Esophagus squamous epithelium (tissue), 5 donors: Measurements from ENCODE around the gene RHEBL1. TPM values are rescaled to one million over a fixed set of nuclear protein-coding genes. Genes with fewer than 3 reads are reported as not detected.
"Not testable (repeated sequence)": the region's sequence is repeated elsewhere in the genome, so short reads cannot be mapped to it uniquely, and the experiment has no call there.

Experiments
- DNase-seq: peaks from one replicate; lab custom pipeline; 2025; lab: John Stamatoyannopoulos, UW
- H3K27ac ChIP-seq, 4 donors: fragments of 200-600 bp; sonication (generic); one replicate each; pipeline ENCODE4 v1.5.1; 2016 to 2019; ENCODE audit warnings: mild to moderate bottlenecking in 1 of 4
- H3K27me3 ChIP-seq, 4 donors: fragments of 200-600 bp; sonication (generic); 1 replicate in 3 of 4; 2 replicates in 1 of 4; pipeline versions ENCODE4 v1.5.1 to v1.6.0; 2017 to 2021; ENCODE audit warnings: antibody characterized with exemption in 1 of 4
- H3K36me3 ChIP-seq, 3 donors: fragments of 200-600 bp; sonication (generic); one replicate each; pipeline ENCODE4 v1.5.1; 2016 to 2019
- H3K4me1 ChIP-seq, 3 donors: fragments of 200-600 bp; sonication (generic); one replicate each; pipeline ENCODE4 v1.5.1; 2017 to 2019
- H3K4me3 ChIP-seq, 4 donors: fragments of 200-600 bp; sonication (generic); 1 replicate in 3 of 4; 2 replicates in 1 of 4; pipeline ENCODE4 v1.5.1; 2016 to 2019; ENCODE audit warnings: mild to moderate bottlenecking in 2 of 4, moderate library complexity in 1 of 4
- H3K9me3 ChIP-seq, 3 donors: fragments of 200-600 bp; sonication (generic); one replicate each; pipeline ENCODE4 v1.5.1; 2016 to 2019
- POLR2A ChIP-seq, 4 donors: fragments of 450-650 bp; IDR thresholded peaks; one replicate each; pipeline ENCODE4 v1.6.1; 2017; ENCODE audit warnings: antibody characterized with exemption in 4 of 4, mild to moderate bottlenecking in 4 of 4, moderate library complexity in 3 of 4
- WGBS, 2 donors: methylation state at CpG; one replicate each; pipeline ENCODE4 v1.1.5; 2018; 5-methylcytosine and 5-hydroxymethylcytosine counted together
- intact Hi-C: fragments of 100-400 bp; cut with DNase I; formaldehyde crosslinking; loops from one replicate; pipeline ENCODE4 v1.15.0; 2022
- total RNA-seq, 4 donors: library from RNA; depleted of rRNA; stranded (reverse); fragments of >200 nt; gene quantifications; one replicate each; pipeline ENCODE4 v1.1.0, GENCODE V29; 2016
- TF ChIP-seq, protein P1 (sequence below), 6 experiments: fragments of 450-650 bp in 4 of 6; fragments of 200-600 bp in 2 of 6; sonication (generic) in 2 of 6; IDR thresholded peaks; one replicate each; pipeline ENCODE4 v1.5.1; 2016 to 2019; ENCODE audit warnings: antibody characterized with exemption in 6 of 6, mild to moderate bottlenecking in 4 of 6, moderate library complexity in 4 of 6
- donor health status: DM: yes; HTN: yes; CAD: no.

Gene RHEBL1
- total RNA-seq, 4 donors from 2014 or later: 0.23 to 0.44 TPM; not detected in 2

DNA sequence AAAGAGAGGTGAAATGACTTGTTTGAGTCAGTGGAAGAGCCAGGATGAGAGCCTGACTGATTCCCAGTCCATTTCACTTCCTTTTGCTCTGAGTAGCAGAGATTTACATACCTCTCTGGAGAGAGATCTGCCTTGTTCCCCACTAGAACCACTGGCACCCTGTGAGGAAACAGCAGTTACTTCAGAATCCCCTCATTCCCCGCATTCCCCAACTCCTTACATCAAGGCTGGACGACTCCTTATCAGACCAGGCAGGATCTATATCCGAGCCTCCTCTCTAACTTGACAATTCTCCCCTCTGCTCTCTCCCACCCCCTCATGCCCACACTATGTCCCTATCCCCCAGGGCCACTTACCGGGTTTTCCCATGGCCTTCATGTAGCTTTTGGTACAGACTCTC lies 3.7 kb downstream of the RHEBL1 start:
- H3K36me3 ChIP-seq: no peaks in the 10 kb centered on the region
- no peak for TF ChIP-seq POLR2A (IDR thresholded peaks at IDR 0.05)
- TF ChIP-seq, protein P1, sequence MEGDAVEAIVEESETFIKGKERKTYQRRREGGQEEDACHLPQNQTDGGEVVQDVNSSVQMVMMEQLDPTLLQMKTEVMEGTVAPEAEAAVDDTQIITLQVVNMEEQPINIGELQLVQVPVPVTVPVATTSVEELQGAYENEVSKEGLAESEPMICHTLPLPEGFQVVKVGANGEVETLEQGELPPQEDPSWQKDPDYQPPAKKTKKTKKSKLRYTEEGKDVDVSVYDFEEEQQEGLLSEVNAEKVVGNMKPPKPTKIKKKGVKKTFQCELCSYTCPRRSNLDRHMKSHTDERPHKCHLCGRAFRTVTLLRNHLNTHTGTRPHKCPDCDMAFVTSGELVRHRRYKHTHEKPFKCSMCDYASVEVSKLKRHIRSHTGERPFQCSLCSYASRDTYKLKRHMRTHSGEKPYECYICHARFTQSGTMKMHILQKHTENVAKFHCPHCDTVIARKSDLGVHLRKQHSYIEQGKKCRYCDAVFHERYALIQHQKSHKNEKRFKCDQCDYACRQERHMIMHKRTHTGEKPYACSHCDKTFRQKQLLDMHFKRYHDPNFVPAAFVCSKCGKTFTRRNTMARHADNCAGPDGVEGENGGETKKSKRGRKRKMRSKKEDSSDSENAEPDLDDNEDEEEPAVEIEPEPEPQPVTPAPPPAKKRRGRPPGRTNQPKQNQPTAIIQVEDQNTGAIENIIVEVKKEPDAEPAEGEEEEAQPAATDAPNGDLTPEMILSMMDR (IDR thresholded peaks at IDR 0.05): no peak
- no peak overlapping the region for H3K27ac ChIP-seq
- no peaks in the 10 kb centered on the region for H3K9me3 ChIP-seq
- 67 to 81% methylated on average over 4 of the region's 4 CpGs for WGBS, 2 donors
- H3K4me3 ChIP-seq: no peak overlapping the region
- DNase-seq: no peak
- H3K27me3 ChIP-seq: no peaks in the 10 kb centered on the region
- H3K4me1 ChIP-seq: peaks cover 8 to 35% (median 12%) of the 10 kb centered on the region in 3 donors
- intact Hi-C loops: loop anchor here (10.0 kb wide), 1 partner anchor 59 kb away; no protein-coding TSS in a partner anchor

DNA sequence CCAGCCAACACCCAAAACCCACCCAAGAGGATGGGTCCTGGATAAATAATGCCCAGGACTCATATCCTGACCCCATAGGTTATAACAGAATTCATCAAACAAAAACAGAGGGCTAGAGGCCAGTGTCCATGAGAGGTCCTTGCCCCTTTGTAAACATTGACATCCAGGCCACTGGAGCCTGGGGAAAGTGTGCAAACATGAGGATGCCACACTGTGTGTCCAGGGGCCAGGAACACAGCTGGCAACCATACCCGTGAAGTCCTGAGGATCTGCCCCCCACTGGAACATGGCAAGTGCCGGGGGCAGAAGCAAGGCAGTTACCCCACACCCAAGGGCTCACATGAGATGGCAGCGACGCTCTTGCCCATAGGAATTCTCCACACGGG lies 5.0 kb downstream of the RHEBL1 start:
- WGBS, 2 donors: 98% methylated on average over 5 of the region's 5 CpGs; no CpG with 5 or more reads in 1 of the 2 donors
- intact Hi-C loops: loop anchor here (10.0 kb wide), 1 partner anchor 60 kb away; no protein-coding TSS in a partner anchor
- H3K36me3 ChIP-seq: no peaks in the 10 kb centered on the region

DNA sequence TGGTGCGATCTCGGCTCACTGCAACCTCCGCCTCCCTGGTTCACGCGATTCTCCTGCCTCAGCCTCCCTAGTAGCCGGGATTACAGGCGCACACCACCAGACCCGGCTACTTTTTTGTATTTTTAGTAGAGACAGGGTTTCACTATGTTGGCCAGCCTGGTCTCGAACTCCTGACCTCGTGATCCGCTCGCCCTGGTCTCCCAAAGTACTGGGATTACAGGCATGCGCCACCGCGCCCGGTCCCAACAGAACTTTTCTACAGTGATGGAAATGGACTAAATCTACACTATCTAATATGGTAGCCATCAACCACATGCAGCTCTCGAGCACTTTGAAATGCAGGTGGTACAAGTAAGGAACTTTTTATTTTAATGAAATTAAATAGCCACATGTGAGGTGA lies 7.9 kb downstream of the RHEBL1 start:
- not testable (repeated sequence) for H3K36me3 ChIP-seq, DNase-seq, H3K27ac ChIP-seq, H3K9me3 ChIP-seq, H3K27me3 ChIP-seq, H3K4me3 ChIP-seq
- WGBS, 2 donors: 93 to 94% methylated on average over 17 of the region's 17 CpGs
- H3K4me1 ChIP-seq: peaks cover 18 to 42% (median 20%) of the 10 kb centered on the region in 3 donors
- intact Hi-C loops: loop anchor here (10.0 kb wide), 1 partner anchor 63 kb away; no protein-coding TSS in a partner anchor

More for the DNA sequence above, 5.0 kb downstream of the RHEBL1 start:
- peaks cover 4 to 28% (median 5%) of the 10 kb centered on the region in 3 donors for H3K4me1 ChIP-seq
- TF ChIP-seq POLR2A (IDR thresholded peaks at IDR 0.05): no peak
- TF ChIP-seq, protein P1 (IDR thresholded peaks at IDR 0.05): no peak
- no peaks in the 10 kb centered on the region for H3K27me3 ChIP-seq
- no peaks in the 10 kb centered on the region for H3K9me3 ChIP-seq
- DNase-seq: no peak
- H3K27ac ChIP-seq: no peak overlapping the region
- no peak overlapping the region for H3K4me3 ChIP-seq

DNA sequence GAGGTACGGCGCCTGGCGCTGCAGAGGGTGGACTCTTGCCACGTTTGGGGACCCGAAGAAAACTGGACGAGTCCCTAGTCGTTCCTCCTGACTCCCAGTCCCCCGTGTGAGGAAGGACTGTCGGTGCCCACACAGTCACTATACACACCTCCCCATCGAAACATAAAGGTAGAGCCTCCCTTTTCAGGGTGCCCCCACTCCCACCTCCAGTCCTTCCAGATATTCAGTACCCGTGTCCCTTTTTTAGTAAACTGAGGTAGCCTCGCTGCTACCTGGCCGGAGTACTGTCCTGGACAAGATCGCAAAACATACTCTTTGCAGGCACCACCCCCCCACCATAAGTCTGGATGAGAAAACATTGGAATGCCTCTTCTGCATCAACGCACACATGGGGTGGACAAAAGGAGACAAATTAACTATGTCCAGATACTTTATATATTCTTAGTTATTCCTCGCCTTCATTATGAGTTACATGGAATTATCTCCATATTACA lies 8.6 kb downstream of the RHEBL1 start:
- DNase-seq: no peak
- H3K27ac ChIP-seq: peak overlapping the region; percentile 98 to 99 (median 98)
- intact Hi-C loops: loop anchor here (10.0 kb wide), 1 partner anchor 64 kb away; no protein-coding TSS in a partner anchor
- no peaks in the 10 kb centered on the region for H3K9me3 ChIP-seq
- peaks cover 25 to 49% (median 27%) of the 10 kb centered on the region in 3 donors for H3K4me1 ChIP-seq
- no peaks in the 10 kb centered on the region for H3K36me3 ChIP-seq
- WGBS, 2 donors: 4 to 10% methylated on average over 14 to 15 of the region's 16 CpGs
- peak overlapping the region; percentile 85 to 99 (median 98) for H3K4me3 ChIP-seq
- no peaks in the 10 kb centered on the region for H3K27me3 ChIP-seq
- TF ChIP-seq, protein P1 (IDR thresholded peaks at IDR 0.05): no peak
- TF ChIP-seq POLR2A (IDR thresholded peaks at IDR 0.05): no peak

DNA sequence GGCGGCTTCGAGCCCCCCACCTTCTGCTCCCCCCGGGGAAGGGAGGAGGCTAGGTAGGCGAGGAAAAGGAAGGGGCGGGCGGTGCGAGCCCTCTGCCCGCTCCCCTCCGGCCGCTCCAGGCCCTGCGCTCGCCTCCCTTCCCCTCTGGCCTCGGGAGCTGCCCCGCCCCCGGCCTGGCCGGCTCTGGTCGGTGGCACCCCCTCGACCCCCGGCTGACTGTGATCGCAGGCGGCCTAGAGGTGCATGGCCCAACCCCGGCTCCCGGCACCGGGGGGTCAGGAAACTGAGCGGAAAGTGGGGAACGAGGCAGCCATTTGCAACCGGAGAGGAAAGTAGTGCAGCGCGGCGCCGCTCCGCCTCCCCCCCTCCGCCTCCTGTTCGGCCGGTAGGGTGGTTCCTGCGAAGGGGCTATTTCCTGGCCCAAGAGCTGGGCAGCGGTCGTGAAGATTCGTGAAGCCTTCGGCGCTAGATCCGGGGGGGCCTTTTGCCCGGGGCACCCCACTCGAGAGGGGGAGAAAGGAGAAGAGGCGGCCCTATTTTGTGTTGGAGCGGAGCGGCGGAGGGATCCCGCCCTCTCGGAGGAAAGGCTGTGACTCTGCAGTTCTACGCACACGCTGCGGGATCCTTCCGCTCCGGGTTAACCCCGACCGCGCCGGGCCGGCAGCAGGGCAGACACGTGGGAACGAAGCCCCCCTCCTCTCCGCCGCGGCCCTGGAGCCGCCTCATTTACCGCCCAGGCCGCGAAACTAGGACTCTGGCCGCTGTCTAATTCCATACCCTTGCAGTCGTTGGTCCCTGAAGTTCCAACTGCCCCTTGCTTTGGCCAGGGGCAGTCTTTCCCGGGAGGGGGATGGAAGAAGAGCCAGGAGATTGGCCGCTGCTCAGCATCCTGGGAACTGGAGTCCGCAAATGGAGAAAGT lies 9.3 kb downstream of the RHEBL1 start, which contains the start of gene KMT2D:
Gene KMT2D (minus strand): TSS at position 558 of the 920 bp plus-strand sequence. CDS start 5,470 bp downstream, outside the sequence.
- Histone ChIP-seq H3K27me3 (no peaks in the 10 kb centered on the region), H3K4me1 (peaks cover 32 to 56% (median 33%) of the 10 kb centered on the region in 3 donors), H3K4me3 (peak within 1 kb of the TSS; percentile 85 to 99 (median 98)), H3K9me3 (no peaks in the 10 kb centered on the region), H3K27ac (peak within 1 kb of the TSS; percentile 98 to 99 (median 98)), H3K36me3 (no peaks in the 10 kb centered on the region)
- WGBS, 2 donors: 0% methylated on average over 2 to 21 of the region's 74 CpGs
- peak; percentile 48 for DNase-seq
- intact Hi-C loops: loop anchor here (10.0 kb wide), 1 partner anchor 64 kb away; no protein-coding TSS in a partner anchor
- peak in 3 of 4 donors; percentile 27 to 54 (median 29) for TF ChIP-seq POLR2A (IDR thresholded peaks at IDR 0.05)
- TF ChIP-seq, protein P1 (IDR thresholded peaks at IDR 0.05): peak in 4 of 6 experiments; percentile 32 to 67 (median 52)
